K562 (cell line): ENCODE data around the gene MOGAT2. TPM values are rescaled to one million over a fixed set of nuclear protein-coding genes. Genes with fewer than 3 reads are reported as not detected.

Experiments used
- CEBPG ChIP-seq, 3 experiments: fragments of 200-800 bp in 1 of 3; sonication (Bioruptor generic) in 1 of 3; sonication (generic) in 1 of 3; formaldehyde crosslinking in 1 of 3; IDR thresholded peaks in 2 of 3; conservative IDR thresholded peaks in 1 of 3; 2 replicates each; pipeline versions ENCODE4 v1.6.1 to v1.8.0; 2016 to 2022; ENCODE audit warnings: missing compliant biosample characterization in 2 of 3, missing genetic modification characterization in 2 of 3, mild to moderate bottlenecking in 1 of 3, missing genetic modification reagents in 1 of 3
- ETV1 ChIP-seq: fragments of 450-650 bp; conservative IDR thresholded peaks from 2 replicates; pipeline ENCODE4 v1.6.1; 2016; ENCODE audit warnings: missing genetic modification characterization, control low read depth, low read depth, missing compliant biosample characterization
- FOSL1 ChIP-seq: fragments of 200-800 bp; sonication (Bioruptor generic); conservative IDR thresholded peaks from 2 replicates; pipeline ENCODE4 v1.6.1; 2016; ENCODE audit warnings: missing genetic modification characterization, missing compliant biosample characterization
- GABPB2 ChIP-seq: fragments of 250-450 bp; sonication (Bioruptor Pico); conservative IDR thresholded peaks from 2 replicates; pipeline ENCODE4 v1.5.1; 2021; ENCODE audit warnings: mild to moderate bottlenecking
- JUND ChIP-seq, 2 experiments: IDR thresholded peaks; 2 replicates in 1 of 2; 3 replicates in 1 of 2; pipeline ENCODE4 v1.6.1; 2011; ENCODE audit warnings: borderline replicate concordance in 2 of 2, low read depth in 2 of 2, low read length in 2 of 2, improper control_type of control experiment in 1 of 2, missing biosample characterization in 1 of 2, missing genetic modification characterization in 1 of 2, missing genetic modification reagents in 1 of 2
- KLF10 ChIP-seq: fragments of 250-450 bp; sonication (Bioruptor Pico); IDR thresholded peaks from 2 replicates; pipeline ENCODE4 v1.6.1; 2021; ENCODE audit warnings: matching md5 sums
- MAZ ChIP-seq, 2 experiments: fragments of 450-650 bp in 1 of 2; sonication (generic) in 1 of 2; formaldehyde crosslinking; IDR thresholded peaks in 1 of 2; conservative IDR thresholded peaks in 1 of 2; 2 replicates each; pipeline versions ENCODE4 v1.4.0 to v1.5.0; 2020; ENCODE audit warnings: mild to moderate bottlenecking in 1 of 2, missing genetic modification reagents in 1 of 2
- MYBL2 ChIP-seq, 2 experiments: fragments of 450-650 bp in 1 of 2; sonication (generic) in 1 of 2; formaldehyde crosslinking in 1 of 2; IDR thresholded peaks; 2 replicates each; pipeline versions ENCODE4 v1.6.1 to v1.8.1; 2017 to 2022; ENCODE audit warnings: borderline replicate concordance in 1 of 2, inconsistent platforms in 1 of 2, low read depth in 1 of 2, mild to moderate bottlenecking in 1 of 2, missing genetic modification reagents in 1 of 2, moderate library complexity in 1 of 2
- RCOR1 ChIP-seq, 2 experiments: IDR thresholded peaks; 2 replicates each; pipeline ENCODE4 v1.6.1; 2012; ENCODE audit warnings: low read depth in 2 of 2, low read length in 2 of 2, borderline replicate concordance in 1 of 2, improper control_type of control experiment in 1 of 2
- SPI1 ChIP-seq: IDR thresholded peaks from 2 replicates; pipeline ENCODE4 v1.6.1; 2011; ENCODE audit warnings: low read depth, low read length, control low read depth, borderline replicate concordance
- TGIF2 ChIP-seq: sonication (generic); formaldehyde crosslinking; IDR thresholded peaks from 2 replicates; pipeline ENCODE4 v1.8.1; 2022; ENCODE audit warnings: mild to moderate bottlenecking, missing genetic modification reagents, moderate library complexity
- ZBTB5 ChIP-seq: fragments of 450-650 bp; IDR thresholded peaks from 2 replicates; pipeline ENCODE4 v1.6.1; 2017; ENCODE audit warnings: antibody characterized with exemption
- ZNF584 ChIP-seq: fragments of 200-800 bp; sonication (Bioruptor generic); IDR thresholded peaks from 2 replicates; pipeline ENCODE4 v1.6.1; 2016; ENCODE audit warnings: low read depth, mild to moderate bottlenecking, missing genetic modification characterization, missing compliant biosample characterization
- ZNF699 ChIP-seq: fragments of 250-450 bp; sonication (Bioruptor Pico); IDR thresholded peaks from 2 replicates; pipeline ENCODE4 v1.8.0; 2021; ENCODE audit warnings: mild to moderate bottlenecking, moderate library complexity; ENCODE audit not compliant: insufficient replicate concordance
- ZNF76 ChIP-seq: fragments of 250-450 bp; sonication (Bioruptor Pico); IDR thresholded peaks from 2 replicates; pipeline ENCODE4 v1.4.0; 2020; ENCODE audit warnings: mild to moderate bottlenecking, moderate library complexity, borderline replicate concordance
- polyA plus RNA-seq, 8 experiments: library from polyadenylated mRNA; depleted of rRNA in 4 of 8; stranded (reverse) in 5 of 8; unstranded in 3 of 8; fragments of >200 nt; fragmentation: Nextera tagmentation in 2 of 8; fragmentation: Illumina TruSeq in 1 of 8; extraction: Ambion mirVana in 2 of 8; extraction: Trizol in 1 of 8; gene quantifications; 2 replicates each; pipeline versions ENCODE4 v1.2.1 to v1.2.3, GENCODE V29; 2011 to 2014; ENCODE audit warnings: inconsistent platforms in 1 of 8, missing spikeins in 1 of 8
- total RNA-seq, 7 experiments: library from RNA; depleted of rRNA in 6 of 7; stranded (reverse); fragments of >200 nt in 6 of 7; fragmentation: Illumina TruSeq in 2 of 7; extraction: Trizol in 2 of 7; gene quantifications; 2 replicates each; pipeline versions ENCODE4 v1.2.1 to v1.2.3, GENCODE V29; 2011 to 2021; ENCODE audit warnings: low replicate concordance in 1 of 7
- TF ChIP-seq, protein P1 (sequence below): fragments of 450-650 bp; formaldehyde crosslinking; IDR thresholded peaks from 2 replicates; pipeline ENCODE4 v1.4.0; 2022; ENCODE audit warnings: missing genetic modification characterization
- TF ChIP-seq, protein P2 (sequence below): sonication (generic); formaldehyde crosslinking; IDR thresholded peaks from 2 replicates; pipeline ENCODE4 v1.9.0; 2022; ENCODE audit warnings: mild to moderate bottlenecking, missing genetic modification reagents

Gene MOGAT2
- total and polyA plus RNA-seq, 9 of the 15 experiments (the other 6 are each of a cell fraction or from before 2014, with no cell fraction given): 0.09 TPM; not detected in 7

- TF ChIP-seq, protein P1, sequence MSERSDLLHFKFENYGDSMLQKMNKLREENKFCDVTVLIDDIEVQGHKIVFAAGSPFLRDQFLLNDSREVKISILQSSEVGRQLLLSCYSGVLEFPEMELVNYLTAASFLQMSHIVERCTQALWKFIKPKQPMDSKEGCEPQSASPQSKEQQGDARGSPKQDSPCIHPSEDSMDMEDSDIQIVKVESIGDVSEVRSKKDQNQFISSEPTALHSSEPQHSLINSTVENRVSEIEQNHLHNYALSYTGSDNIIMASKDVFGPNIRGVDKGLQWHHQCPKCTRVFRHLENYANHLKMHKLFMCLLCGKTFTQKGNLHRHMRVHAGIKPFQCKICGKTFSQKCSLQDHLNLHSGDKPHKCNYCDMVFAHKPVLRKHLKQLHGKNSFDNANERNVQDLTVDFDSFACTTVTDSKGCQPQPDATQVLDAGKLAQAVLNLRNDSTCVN (CRISPR knock-in tag): no peak
- TF ChIP-seq GABPB2 (no peak), CEBPG (CRISPR knock-in tag; IDR thresholded peaks at IDR 0.05) (peak; percentile 59), CEBPG (tag; conservative IDR thresholded peaks at IDR 0.05 in 1 of 2, IDR thresholded peaks at IDR 0.05 in 1 of 2) (peak in 1 of 2 experiments; percentile 72; a peak in 2 of 4 replicates), SPI1 (no peak), ZNF584 (CRISPR knock-in tag) (no peak), JUND (IDR thresholded peaks at IDR 0.05; ENCODE audit: borderline replicate concordance, low read depth, low read length) (peak; percentile 84), JUND (tag; IDR thresholded peaks at IDR 0.05; ENCODE audit: borderline replicate concordance, low read depth, low read length) (peak; percentile 65; the same call in 2 of the 3 replicates), MAZ (CRISPR knock-in tag; conservative IDR thresholded peaks at IDR 0.05 in 1 of 2, IDR thresholded peaks at IDR 0.05 in 1 of 2) (no peak), FOSL1 (peak; percentile 82), ZNF699 (CRISPR knock-in tag) (no peak), ZNF76 (no peak), MYBL2 (IDR thresholded peaks at IDR 0.05; ENCODE audit: low read depth) (no peak), MYBL2 (CRISPR knock-in tag; IDR thresholded peaks at IDR 0.05; ENCODE audit: borderline replicate concordance) (no peak), ETV1 (tag) (peak; percentile 59), KLF10 (no peak), ZBTB5 (no peak), TGIF2 (no peak), RCOR1 (IDR thresholded peaks at IDR 0.05; ENCODE audit: borderline replicate concordance in 1 of 2, low read depth in 2 of 2, low read length in 2 of 2) (0 out of 4 replicates have a peak, but pooled peaks of 1 of the 2 experiments have one; percentile 8)
- TF ChIP-seq, protein P2, sequence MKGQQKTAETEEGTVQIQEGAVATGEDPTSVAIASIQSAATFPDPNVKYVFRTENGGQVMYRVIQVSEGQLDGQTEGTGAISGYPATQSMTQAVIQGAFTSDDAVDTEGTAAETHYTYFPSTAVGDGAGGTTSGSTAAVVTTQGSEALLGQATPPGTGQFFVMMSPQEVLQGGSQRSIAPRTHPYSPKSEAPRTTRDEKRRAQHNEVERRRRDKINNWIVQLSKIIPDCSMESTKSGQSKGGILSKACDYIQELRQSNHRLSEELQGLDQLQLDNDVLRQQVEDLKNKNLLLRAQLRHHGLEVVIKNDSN (CRISPR knock-in tag): no peak
These were observed 59.9 kb downstream of the MOGAT2 start (continued) for GRCh38 chr11:75777461-75778110.
